ENCODE measurements around the gene DNAJC10.

- TF ChIP-seq CTCF (IDR thresholded peaks at IDR 0.05) = no peak
- no peak for TF ChIP-seq POLR2A (IDR thresholded peaks at IDR 0.05)
Observed at GRCh38 chr2:182741620-182742019, 25.6 kb downstream of the DNAJC10 start.
